COR-L47 (cell line): ENCODE results near the gene DOCK2.
"Not testable (repeated sequence)": the region's sequence is repeated elsewhere in the genome, so short reads cannot be mapped to it uniquely, and the experiment has no call there.

Source experiments
- DNase-seq: peaks from one replicate; lab custom pipeline; 2025; lab: John Stamatoyannopoulos, UW

DOCK2 gene

DNA sequence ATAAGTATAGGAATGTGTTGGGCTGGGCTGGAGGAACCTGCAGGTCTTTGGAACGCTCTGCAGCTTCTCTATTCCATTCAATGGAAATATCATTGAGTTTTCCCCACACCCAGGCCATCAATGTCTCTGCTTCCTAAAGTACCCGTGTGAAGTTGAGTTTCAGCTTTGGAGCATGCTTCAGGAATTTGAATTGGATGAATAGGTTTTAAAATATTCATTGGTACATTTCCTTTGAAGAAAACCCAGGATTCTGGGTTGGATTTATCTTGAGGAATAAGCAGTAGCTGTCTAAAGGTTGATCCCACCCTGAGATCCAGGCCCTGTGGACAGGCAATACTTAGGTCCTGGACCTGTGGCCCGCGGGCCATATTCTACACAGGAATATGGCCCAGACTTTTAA, 306.0 kb downstream of the DOCK2 start:
- DNase-seq, result no peak

DNA sequence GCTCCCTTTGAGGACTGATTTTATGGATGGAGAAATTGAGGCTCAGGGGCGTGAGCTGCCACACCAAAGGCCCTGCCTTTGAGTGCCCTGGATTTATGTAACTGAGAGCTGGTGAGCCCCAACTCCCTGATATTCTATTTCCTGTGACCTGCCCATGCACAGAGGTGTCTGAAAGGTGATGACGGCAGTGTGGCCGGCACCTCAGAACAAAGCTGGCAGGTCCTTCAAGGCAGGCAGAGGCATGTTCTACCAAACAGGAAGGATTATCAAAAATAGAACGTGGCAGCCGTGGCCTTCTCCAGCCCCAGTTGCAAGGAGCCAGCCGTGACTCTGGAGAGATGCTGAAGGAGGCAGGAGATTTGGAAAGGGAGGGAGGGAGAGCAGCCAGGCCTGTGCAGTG, 307.0 kb downstream of the DOCK2 start:
- DNase-seq, result no peak

DNA sequence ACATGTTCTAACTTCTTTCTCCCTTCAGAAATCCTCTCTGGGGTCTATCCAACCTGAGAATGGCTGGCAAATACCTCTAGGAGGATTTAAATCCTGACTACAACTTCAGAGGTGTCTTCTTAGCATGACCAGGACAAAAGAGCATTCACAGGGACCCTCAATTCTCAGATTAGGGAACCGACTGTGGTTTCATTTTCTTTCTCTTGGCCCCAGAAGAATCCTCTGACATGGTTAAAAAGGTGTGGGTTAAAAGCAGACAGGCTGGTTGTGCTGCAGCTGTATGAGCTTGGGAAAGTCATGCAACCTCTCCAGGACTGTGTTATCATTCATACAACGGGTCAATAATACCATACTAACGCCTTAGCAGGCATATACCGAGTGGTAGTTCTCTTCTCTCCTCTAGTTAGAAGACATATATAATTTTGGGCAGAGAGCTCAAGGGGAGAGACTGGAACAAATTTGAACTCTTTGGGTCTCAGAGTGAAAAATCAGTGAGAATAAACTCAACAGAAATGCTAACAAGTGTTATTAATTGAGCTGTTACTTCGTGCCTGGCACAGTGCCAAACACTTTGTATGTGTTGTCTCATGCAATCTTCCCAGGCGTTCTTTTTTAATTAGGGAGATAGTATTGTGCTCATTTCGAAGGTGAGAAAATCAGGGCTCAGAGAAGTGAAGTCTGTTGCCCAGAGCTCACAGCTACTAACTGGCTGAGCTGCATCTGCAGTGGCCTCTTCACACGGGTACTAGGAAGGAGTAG, 308.0 kb downstream of the DOCK2 start:
- DNase-seq, result peak; percentile 45

DNA sequence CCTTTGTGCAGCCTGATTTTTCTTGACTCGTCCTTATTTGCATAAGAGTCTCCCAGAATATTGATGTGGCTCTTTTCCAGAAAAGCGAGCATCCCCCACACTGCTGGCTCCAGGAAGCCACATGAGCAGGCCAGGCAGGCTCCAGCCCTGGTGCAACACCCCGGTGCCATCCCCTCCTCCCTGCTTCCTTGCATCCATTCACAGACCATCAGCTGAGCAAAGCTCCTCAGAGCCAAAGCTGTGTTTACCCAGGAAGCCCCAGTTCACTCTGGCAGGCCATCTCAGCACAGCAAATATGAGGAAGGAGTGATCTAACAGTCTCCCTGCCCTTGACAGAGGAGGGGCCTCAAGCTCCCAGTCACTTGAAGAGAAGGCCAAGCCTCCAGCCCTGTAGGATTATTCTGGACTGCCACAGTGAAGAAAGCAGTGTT, 308.8 kb downstream of the DOCK2 start:
- peak; percentile 77 for DNase-seq

DNA sequence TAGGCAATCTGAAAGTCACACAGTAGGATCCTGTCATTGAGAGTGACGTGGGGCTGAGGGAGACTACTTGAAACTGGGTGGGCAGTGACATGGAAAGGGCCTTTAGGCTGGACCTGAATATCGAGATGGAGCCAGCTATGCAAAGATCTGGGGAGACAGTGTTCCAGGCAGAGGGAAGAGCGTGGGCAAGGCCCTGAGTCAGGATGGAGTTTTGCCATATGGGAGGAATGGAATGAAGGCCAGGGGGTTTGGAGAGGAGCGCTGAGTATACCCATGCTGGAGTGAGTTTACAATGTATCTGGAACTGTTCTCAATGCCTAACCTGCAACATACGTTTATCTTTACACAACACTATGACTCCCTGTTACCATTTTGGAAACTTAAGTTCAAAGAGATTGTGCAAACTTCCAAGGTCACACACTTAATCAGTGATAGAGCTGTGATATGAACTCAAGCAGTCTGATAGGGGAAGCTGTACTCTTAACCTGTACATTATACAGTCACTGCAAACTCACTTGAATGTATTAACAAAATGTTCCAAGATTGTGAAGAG, 309.7 kb downstream of the DOCK2 start:
- DNase-seq, result no peak

DNA sequence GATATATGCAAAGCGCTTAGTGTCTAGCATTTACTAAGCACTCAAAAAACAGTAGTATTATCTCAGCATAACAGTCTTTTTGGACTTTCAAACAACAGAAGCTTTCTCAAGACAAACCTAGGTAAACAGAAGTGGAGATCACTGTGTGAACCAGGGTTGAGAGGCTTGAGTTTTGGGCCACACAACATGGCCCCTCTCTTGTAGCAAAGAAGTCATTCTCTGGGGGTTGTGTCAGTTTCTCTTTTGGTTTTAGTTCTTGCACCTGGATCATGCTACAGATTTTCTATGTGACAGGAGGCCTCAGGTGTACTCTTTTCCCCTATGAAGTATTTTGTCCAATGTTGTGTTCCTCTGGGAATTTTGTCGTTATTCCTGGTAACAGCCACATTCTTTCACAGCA, 313.3 kb downstream of the DOCK2 start:
- DNase-seq, result no peak

DNA sequence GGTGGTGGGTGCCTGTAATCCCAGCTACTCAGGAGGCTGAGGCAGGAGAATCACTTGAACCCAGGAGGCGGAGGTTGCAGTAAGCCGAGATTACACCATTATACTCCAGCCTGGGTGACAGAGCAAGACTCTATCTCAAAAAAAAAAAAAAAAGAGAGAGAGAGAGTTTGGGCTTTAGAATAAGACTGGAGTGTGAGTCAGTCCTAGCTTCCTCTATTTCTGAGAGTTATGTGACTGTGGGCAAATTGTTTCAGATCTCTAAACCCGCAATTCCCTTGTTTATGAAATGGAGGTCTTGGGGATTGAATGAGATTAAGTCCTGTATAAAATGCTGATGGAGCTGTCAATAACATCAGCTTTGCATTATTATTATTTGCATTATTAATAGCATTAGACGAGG, 316.1 kb downstream of the DOCK2 start:
- DNase-seq, result not testable (repeated sequence)

DNA sequence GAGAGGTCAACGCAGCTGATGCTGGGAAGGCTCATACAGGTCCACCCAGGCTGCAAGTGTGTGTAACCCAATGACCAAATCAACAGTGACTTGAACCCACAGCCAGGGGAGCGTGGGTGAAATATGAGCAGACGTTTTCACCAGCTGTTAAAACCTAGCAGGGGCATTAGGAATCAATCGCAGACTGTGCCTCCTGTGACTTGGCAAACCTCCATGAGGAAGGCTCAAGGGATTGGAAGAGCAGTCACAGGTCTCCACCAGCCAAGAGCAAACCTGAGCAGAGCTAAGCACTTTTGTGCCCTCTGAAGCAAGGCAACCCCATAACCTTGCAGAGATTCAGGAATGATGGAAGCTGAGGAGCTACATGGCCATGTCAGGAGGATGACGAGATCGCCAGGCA, 317.7 kb downstream of the DOCK2 start:
- no peak for DNase-seq

DNA sequence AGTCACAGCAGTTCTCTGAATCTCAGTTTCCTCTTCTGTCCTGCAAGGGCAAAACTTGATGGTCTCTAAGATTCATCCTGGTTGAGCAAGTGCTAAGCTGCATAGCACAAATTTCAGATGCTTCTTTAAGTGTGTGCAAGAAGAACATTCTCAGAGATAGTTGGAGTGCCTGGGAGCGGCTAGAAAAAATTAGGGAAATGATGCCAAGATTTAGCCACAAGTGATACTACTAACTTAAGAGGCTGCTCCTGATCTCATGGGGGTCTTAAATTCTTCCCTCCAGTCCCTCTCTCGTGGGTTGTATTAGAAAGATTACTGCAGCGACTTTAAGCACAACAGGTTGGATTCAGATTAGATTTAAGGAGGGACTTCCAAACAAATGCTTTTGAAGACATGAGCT, 319.1 kb downstream of the DOCK2 start:
- no peak for DNase-seq

DNA sequence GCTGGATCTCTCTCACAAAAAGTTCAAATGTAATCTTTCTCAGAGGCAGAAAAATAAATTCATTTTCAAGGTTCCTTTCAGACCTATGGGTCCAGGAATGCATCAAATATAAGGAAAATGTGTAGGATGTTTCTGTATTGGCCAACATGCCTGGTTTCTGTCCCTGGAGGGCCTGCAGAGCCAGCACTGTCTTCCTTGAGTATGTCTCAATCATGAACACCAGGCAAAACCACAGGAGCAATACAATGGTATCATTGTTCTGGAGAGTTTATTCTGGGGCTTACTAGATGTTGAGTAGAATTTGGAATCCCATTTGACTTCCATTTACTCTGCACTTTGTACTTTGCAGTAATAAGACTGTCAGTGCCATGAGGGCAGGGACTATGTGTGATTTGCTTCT, 319.7 kb downstream of the DOCK2 start:
- DNase-seq, result no peak

DNA sequence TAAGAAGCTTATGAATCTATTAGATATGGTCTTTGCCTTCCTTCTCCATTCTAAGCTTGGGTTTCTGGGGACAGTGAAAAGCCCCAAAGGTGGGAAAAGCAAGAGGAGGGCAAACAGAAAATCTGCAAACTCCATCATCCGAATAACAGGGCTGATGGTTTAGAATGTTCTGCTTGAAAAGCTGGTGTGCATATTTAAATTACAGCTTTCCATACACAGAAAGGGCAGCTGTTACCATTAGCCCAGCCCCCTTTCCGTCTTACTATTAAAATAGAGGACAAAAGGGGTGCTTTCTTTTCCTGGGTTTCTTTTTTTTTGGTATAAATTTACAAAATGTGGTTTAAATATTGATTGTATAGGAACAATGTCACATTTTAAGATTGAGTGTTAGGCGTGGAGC, 321.2 kb downstream of the DOCK2 start:
- DNase-seq, result no peak

DNA sequence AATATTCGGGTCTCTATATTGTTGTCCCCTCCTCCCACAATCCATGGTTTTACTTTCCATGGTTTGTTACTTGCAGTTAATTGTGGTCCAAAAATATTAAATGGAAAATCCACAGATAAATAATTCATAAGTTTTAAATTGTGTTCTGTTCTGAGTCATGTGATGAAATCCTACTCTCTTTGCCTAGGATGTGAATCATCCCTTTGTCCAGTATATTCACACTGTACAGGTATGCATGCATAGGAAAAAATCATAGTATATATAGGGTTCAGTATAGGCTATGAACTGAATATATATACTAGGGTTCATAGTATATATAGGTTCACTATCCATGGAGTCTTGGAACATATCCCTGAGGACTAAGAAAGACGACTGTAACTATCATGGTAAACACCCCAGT, 323.6 kb downstream of the DOCK2 start:
- DNase-seq, result no peak

DNA sequence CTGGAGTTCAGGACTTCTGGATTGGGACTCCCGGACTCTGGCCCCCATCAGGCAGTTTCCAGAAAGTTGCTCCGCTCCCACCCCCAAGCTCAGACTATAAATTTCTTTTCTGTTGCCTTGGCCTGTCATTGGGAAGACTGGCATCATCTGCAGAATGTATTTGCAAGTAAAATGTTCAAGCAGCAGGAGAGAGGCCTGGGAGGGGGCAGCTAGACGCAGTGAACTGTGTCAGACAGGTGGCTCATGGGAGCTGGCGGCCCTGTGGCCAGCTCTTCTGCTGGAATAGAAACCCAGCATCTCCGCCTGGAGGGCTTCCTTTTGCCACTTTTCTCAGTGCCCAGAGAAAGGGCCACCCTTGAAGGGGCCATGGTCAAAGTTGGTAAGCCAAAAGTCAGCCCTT, 327.2 kb downstream of the DOCK2 start:
- DNase-seq, result no peak

DNA sequence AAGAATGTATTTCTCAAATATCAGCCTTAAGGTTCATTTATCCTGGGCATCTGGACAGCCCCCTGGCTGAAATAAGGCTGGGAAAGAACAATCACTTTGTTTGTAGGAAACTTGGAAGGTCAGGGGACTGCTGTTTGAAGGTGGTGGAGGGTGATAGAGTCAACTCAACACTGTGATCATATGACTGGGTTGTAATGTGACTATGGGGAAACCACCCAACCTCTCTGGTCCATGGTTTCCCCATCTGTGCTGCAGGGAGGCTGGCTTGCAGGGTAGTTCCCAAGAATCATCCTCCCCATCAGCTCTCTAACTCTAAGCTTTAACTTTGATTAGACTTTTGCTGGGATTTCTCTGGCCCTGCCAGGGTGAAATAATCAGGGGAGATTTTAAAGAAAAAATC, 333.3 kb downstream of the DOCK2 start:
- no peak for DNase-seq

DNA sequence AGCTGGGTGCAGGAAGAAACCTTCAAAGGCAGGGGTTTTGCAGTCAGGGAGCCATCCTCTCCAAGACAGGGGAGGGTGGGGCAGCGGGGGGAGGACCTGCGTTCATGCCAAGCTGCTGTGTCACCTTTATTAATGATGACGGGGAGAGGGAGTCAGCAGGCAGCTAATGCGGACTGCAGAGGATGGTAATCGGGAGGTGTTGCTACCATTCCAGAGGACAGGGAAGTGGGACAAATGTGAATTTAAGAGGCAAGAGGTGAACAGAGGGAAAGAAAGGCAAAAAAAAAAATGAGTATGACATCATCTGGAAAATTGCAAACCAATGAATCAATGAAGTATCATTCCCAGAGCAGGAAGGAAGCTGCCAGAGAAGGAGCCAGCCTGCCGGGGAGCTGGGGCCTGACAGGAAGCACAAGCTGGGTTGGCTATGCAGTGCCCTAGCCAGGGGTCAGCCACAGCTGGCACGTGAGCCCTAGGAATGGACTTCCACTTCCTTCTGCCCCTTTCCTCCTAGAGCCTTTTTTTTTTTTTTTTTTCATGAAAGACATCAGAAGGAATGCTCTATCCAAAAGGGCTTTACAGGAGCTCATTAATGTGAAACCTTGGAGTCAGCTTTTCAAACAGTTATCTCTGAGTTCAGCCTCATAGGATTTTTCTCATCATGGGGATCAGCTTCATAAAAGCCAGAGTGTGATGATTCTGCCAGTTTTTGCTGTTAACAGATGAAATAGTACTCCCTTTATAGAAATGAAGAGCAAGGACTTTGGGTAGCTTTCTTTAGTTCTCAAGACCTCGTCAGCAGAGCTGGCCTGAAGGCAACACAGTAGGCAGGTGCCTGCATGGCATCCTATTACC, 334.1 kb downstream of the DOCK2 start:
- no peak for DNase-seq

DNA sequence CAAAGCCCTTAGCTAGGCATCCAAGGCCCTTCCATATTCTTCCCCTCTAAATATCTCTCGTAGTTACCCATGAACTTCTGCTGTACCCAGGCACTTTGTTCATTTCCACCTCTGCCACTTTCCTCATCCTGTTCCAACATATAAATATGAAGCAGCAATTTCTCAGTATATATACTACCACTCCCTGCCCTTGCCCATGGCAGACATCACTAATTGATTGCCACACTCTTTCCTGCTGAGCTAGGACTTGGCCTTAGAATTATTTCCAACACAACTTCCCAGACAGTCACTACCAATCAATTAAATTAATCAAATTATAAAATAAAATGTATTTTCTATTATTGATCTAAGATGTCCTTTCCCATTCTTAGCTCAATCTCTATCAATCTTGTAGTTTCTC, 334.7 kb downstream of the DOCK2 start:
- DNase-seq, result no peak

DNA sequence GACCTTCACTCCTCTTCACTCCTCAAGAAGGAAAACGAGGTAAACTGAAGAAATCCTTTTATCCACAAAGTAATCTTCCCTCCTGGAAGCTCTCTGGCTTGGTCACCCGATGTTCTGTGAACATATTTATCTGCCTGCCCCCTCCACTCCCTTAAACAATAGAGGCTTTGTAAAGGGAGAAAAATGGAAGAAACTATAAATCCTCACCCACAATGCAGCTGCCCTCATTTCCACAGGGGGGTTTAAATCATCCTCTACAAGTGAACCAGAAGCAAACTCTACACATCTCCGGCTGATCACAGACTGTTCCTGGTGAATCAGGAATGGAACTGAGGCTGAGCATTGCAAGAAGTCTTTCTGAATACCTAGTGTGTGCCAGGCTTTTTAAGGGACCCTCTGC, 336.0 kb downstream of the DOCK2 start:
- DNase-seq, result no peak

DNA sequence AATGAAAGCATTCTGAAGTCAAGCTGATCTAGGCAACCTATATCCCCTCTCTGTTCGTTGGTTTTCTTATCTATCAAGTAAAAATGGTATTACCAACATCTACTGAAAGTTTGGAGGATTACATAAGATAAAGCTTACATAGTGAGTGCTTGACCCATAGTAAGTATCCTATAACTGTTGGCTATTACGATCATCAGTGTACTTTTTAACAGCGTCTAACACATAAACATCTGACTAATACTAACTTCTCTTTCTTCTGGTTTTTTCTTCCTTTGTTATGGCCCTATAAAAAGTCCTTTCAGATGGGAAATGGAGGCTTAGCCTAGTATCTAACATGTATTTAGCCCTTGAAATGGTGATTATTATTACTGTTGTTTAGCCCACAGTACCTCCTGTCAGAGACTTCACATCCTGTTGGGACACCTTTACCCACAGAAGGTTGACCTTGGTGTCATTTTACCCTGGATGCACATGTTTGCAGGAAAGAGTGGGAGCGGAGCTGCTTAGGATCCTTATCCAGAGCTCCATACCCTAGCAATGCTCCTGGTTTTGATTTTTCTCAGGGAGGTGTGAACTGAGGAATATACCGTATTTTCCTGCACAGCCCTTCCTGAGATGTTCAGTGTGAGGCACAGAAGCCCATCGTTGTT, 337.2 kb downstream of the DOCK2 start:
- DNase-seq, result no peak

DNA sequence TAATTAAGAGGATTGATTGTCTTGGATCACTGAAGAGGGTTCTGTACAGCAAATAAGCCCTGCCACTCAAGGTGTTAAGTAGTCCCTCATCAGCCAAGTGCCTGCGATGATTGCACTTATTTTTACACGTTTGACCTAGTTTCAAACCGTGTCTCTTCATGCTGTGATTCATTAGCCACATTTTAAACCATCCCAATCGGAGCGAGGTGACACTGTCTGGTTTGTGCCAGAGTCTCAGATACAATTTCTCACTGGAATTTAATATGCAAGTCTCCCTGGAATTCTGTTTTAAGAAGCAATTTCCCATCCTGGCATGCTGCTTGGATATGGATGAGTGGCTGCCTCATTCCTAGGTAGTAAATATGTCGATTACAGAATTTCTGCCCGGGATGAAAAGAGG, 341.6 kb downstream of the DOCK2 start:
- DNase-seq, result no peak

DNA sequence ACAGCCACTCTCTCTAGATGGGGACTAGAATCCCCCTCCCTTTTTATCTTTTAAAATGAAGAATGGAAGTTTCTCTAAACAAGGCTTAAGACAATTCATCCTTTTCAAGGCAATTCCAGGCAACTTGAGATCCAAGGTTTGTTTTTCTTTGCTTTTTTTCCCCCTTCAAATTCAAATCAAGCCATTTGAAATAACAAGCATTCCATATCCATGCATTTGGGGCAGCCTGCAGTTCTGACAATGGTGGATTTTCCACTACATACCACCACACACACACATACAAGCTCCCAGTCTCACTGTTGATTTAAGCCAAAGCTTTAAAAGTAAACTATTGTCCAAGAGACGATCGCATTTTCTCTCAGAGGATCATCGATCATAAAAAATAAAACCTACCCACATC, 342.8 kb downstream of the DOCK2 start:
- DNase-seq, result no peak

DNA sequence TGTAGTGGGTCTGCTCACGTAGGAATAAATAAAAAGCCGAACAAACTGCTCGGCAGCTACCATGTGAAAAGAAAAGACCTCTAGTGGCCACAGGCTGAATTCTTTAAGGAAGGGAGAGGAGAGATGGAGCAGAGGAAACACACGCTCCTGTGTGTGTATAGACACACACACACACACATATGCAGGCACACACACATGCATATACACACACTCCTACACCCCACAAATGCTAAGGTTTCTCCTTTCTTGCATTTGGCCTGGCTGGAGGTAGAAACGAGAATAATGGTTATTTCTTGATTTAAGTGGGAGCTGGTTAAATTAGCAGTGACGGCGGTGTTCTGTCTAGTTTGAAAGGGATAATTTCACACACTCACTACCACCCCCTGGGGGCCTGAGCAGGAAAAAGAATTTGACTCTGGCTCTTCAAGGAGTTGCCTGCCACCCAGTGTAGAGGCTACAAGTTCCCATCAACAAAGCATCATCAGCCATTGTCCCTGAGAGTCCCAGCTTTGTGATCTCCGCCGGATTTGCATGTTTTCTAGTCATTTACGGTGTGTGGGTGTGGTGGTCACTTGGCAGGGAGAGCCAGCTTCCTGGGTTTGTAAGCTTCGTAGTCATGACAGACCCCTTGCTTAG, 343.5 kb downstream of the DOCK2 start, which contains the start of gene INSYN2B:
INSYN2B (minus strand) TSS at position 78 of the 636 bp plus-strand sequence. CDS start 96,597 bp downstream, outside the sequence.
- DNase-seq, result peak; percentile 66

DNA sequence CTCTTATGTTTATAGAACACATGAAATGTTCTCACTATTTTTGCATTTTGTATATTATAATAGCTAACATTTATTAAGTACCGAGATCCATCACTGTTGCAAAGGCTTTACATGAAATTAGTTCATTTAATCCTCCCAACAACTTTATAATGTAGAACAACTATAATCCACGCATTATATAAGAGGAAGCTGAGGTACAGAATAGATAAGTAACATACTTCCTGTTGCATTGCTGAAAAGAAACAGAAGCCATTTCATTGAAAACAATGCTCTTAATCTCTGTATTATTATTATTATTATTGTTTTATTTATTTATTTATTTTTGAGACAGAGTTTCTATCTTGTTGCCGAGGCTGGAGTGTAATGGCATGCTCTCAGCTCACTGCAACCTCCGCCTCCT, 351.1 kb downstream of the DOCK2 start:
- no peak for DNase-seq
